A673 (cell line): Measurements from ENCODE around the gene MYO7B.

Source experiments
- CTCF ChIP-seq: fragments of 300-800, 200-600 bp; sonication (generic); conservative IDR thresholded peaks from 2 replicates; pipeline ENCODE4 v1.5.1; 2017; ENCODE audit warnings: low read depth, mild to moderate bottlenecking, antibody characterized with exemption, low read length, moderate library complexity, mixed read lengths
- EZH2 ChIP-seq: fragments of 200-600 bp; sonication (generic); IDR thresholded peaks from 2 replicates; pipeline ENCODE4 v1.6.1; 2017; ENCODE audit warnings: borderline replicate concordance, low read depth, mild to moderate bottlenecking, mixed read lengths, antibody characterized with exemption, low read length; ENCODE audit not compliant: poor library complexity, severe bottlenecking

GRCh38 chr2:127591221-127591923 is 55.9 kb downstream of the MYO7B start:
- TF ChIP-seq CTCF (peak; percentile 96), EZH2 (no peak)
